HG02870 (cell line): ENCODE results near the gene MACROH2A1.

Experiments used
- ATAC-seq: cut with Tn5 transposase; IDR thresholded peaks from one replicate; pipeline ENCODE4 v1.9.1; 2021; ENCODE audit warnings: mild to moderate bottlenecking, moderate library complexity; ENCODE audit not compliant: unreplicated experiment

The MACROH2A1 gene

GRCh38 chr5:135319458-135319857, 79.6 kb downstream of the MACROH2A1 start:
- no peak for ATAC-seq

GRCh38 chr5:135318924-135319323, 80.1 kb downstream of the MACROH2A1 start:
- ATAC-seq = no peak

- ATAC-seq = no peak
Measured at GRCh38 chr5:135318037-135318436, 81.0 kb downstream of the MACROH2A1 start.

GRCh38 chr5:135317286-135317685, 81.7 kb downstream of the MACROH2A1 start:
- no peak for ATAC-seq

GRCh38 chr5:135315386-135315785, 83.6 kb downstream of the MACROH2A1 start:
- no peak for ATAC-seq

GRCh38 chr5:135313946-135314345, 85.1 kb downstream of the MACROH2A1 start:
- ATAC-seq = no peak

GRCh38 chr5:135313405-135313804, 85.6 kb downstream of the MACROH2A1 start:
- no peak for ATAC-seq

GRCh38 chr5:135312255-135312935, 86.6 kb downstream of the MACROH2A1 start:
- no peak for ATAC-seq

- no peak for ATAC-seq
Measured at GRCh38 chr5:135310328-135310989, 88.6 kb downstream of the MACROH2A1 start.

GRCh38 chr5:135309391-135310327, 89.4 kb downstream of the MACROH2A1 start:
- ATAC-seq = no peak

GRCh38 chr5:135308752-135309151, 90.3 kb downstream of the MACROH2A1 start:
- ATAC-seq = no peak

- no peak for ATAC-seq
Measured at GRCh38 chr5:135308245-135308644, 90.8 kb downstream of the MACROH2A1 start.

GRCh38 chr5:135307143-135307903, 91.7 kb downstream of the MACROH2A1 start:
- no peak for ATAC-seq

GRCh38 chr5:135306557-135306956, 92.5 kb downstream of the MACROH2A1 start:
- no peak for ATAC-seq

- no peak for ATAC-seq
Measured at GRCh38 chr5:135304352-135305221, 94.4 kb downstream of the MACROH2A1 start.

- no peak for ATAC-seq
Measured at GRCh38 chr5:135303582-135304173, 95.4 kb downstream of the MACROH2A1 start.

GRCh38 chr5:135296900-135297816, 101.9 kb downstream of the MACROH2A1 start:
- no peak for ATAC-seq

GRCh38 chr5:135295852-135296251, 103.2 kb downstream of the MACROH2A1 start:
- ATAC-seq = no peak
